HG03108 (cell line): Measurements from ENCODE around the gene MSRB2.

Experiments used
- ATAC-seq: cut with Tn5 transposase; IDR thresholded peaks from one replicate; pipeline ENCODE4 v1.9.1; 2021; ENCODE audit warnings: moderate library complexity; ENCODE audit not compliant: unreplicated experiment

MSRB2 gene

GRCh38 chr10:23171232-23171876, 76.0 kb downstream of the MSRB2 start:
- ATAC-seq = no peak
